Endodermal cell (in vitro differentiated cells): ENCODE results near the gene IYD. TPM values are rescaled to one million over a fixed set of nuclear protein-coding genes. Genes with fewer than 3 reads are reported as not detected.

ENCODE experiments used
- DNase-seq: peaks from one replicate; pipeline ENCODE4 v3.0.0-alpha.2; 2017
- H3K27ac ChIP-seq: 2 replicates; pipeline ENCODE4 v1.5.1; 2013; ENCODE audit warnings: mild to moderate bottlenecking, low read depth, low read length, moderate library complexity
- H3K27me3 ChIP-seq: 2 replicates; pipeline ENCODE4 v1.6.1; 2013; ENCODE audit warnings: mild to moderate bottlenecking, low read length, moderate library complexity; ENCODE audit not compliant: insufficient read depth, control insufficient read depth, poor library complexity, severe bottlenecking
- H3K36me3 ChIP-seq: 2 replicates; pipeline ENCODE4 v1.7.0; 2013; ENCODE audit warnings: mild to moderate bottlenecking, low read length, moderate library complexity; ENCODE audit not compliant: control insufficient read depth, insufficient read depth
- H3K4me1 ChIP-seq: one replicate; pipeline ENCODE4 v1.7.0; 2013; ENCODE audit warnings: low read length; ENCODE audit not compliant: control insufficient read depth, insufficient read depth
- H3K4me3 ChIP-seq: 2 replicates; pipeline ENCODE4 v1.5.1; 2013; ENCODE audit warnings: mild to moderate bottlenecking, low read length, moderate library complexity
- H3K9ac ChIP-seq: 2 replicates; pipeline ENCODE4 v1.6.1; 2013; ENCODE audit warnings: mild to moderate bottlenecking, low read length, moderate library complexity; ENCODE audit not compliant: poor library complexity, severe bottlenecking; ENCODE audit errors: extremely low read depth
- H3K9me3 ChIP-seq: 2 replicates; pipeline ENCODE4 v1.6.1; 2013; ENCODE audit warnings: mild to moderate bottlenecking, low read length, moderate library complexity; ENCODE audit not compliant: control insufficient read depth
- H3K27ac Mint-ChIP-seq: 2 replicates; pipeline ENCODE4 v1.8.0; 2020; ENCODE audit warnings: mixed read lengths
- H3K27me3 Mint-ChIP-seq: 2 replicates; pipeline ENCODE4 v1.8.0; 2021; ENCODE audit warnings: mild to moderate bottlenecking, mixed read lengths; ENCODE audit not compliant: insufficient read depth
- H3K36me3 Mint-ChIP-seq: 2 replicates; pipeline ENCODE4 v1.8.0; 2020; ENCODE audit warnings: low read depth, mixed read lengths
- H3K4me1 Mint-ChIP-seq: 2 replicates; pipeline ENCODE4 v1.8.0; 2020; ENCODE audit warnings: mixed read lengths
- H3K4me3 Mint-ChIP-seq: 2 replicates; pipeline ENCODE4 v1.8.0; 2020; ENCODE audit warnings: mild to moderate bottlenecking, moderate library complexity, mixed read lengths
- H3K9me3 Mint-ChIP-seq: 2 replicates; pipeline ENCODE4 v1.8.0; 2020; ENCODE audit warnings: mild to moderate bottlenecking, mixed read lengths
- CTCF ChIP-seq: fragments of 200-600 bp; sonication (generic); conservative IDR thresholded peaks from 2 replicates; pipeline ENCODE4 v1.5.0; 2021; ENCODE audit warnings: antibody characterized with exemption, mild to moderate bottlenecking
- WGBS, 2 experiments: methylation state at CpG; one replicate each; pipeline versions ENCODE4 v1.1.5 to v1.1.7; 2013; ENCODE audit warnings: missing lambda C conversion rate in 2 of 2, mixed read lengths in 1 of 2; ENCODE audit not compliant: insufficient coverage in 1 of 2, insufficient read length in 1 of 2; 5-methylcytosine and 5-hydroxymethylcytosine counted together
- total RNA-seq, 2 donors: library from RNA; stranded (reverse); fragmentation: NEBNext Ultra II Directional in 1 of 2; extraction: Animal tissue kit (Norgen Biotek cat#: 25700) in 1 of 2; gene quantifications; 2 replicates in 1 of 2; 3 replicates in 1 of 2; pipeline ENCODE4 v1.2.1, GENCODE V29; 2021

The IYD gene
- total RNA-seq, 2 donors from 2014 or later, result not detected

- Histone ChIP-seq H3K9ac (no peak overlapping the region), H3K4me1 (no peaks in the 10 kb centered on the region), H3K27ac (no peak overlapping the region), H3K9me3 (no peaks in the 10 kb centered on the region), H3K36me3 (no peaks in the 10 kb centered on the region), H3K4me3 (no peak overlapping the region), H3K27me3 (no peaks in the 10 kb centered on the region)
- Mint-ChIP-seq H3K36me3 (no peaks in the 10 kb centered on the region), H3K27ac (no peak overlapping the region), H3K9me3 (no peaks in the 10 kb centered on the region), H3K4me3 (no peak overlapping the region), H3K27me3 (no peaks in the 10 kb centered on the region), H3K4me1 (no peaks in the 10 kb centered on the region)
- no peak for DNase-seq
- no peak for TF ChIP-seq CTCF
Observed at GRCh38 chr6:150331344-150331743, 37.5 kb upstream of the IYD start.

GRCh38 chr6:150332939-150333584 is 35.8 kb upstream of the IYD start:
- Mint-ChIP-seq H3K9me3 (no peaks in the 10 kb centered on the region), H3K27ac (no peak overlapping the region), H3K27me3 (no peaks in the 10 kb centered on the region), H3K4me3 (no peak overlapping the region), H3K36me3 (no peaks in the 10 kb centered on the region), H3K4me1 (no peaks in the 10 kb centered on the region)
- H3K27ac ChIP-seq, result no peak overlapping the region
- H3K4me3 ChIP-seq, result no peak overlapping the region
- H3K9me3 ChIP-seq, result no peaks in the 10 kb centered on the region
- no peak for DNase-seq
- no peak overlapping the region for H3K9ac ChIP-seq
- H3K4me1 ChIP-seq, result no peaks in the 10 kb centered on the region
- no peaks in the 10 kb centered on the region for H3K27me3 ChIP-seq
- TF ChIP-seq CTCF, result no peak
- H3K36me3 ChIP-seq, result no peaks in the 10 kb centered on the region
- WGBS, 2 experiments, result 93 to 97% methylated on average over 18 to 21 of the region's 21 CpGs

GRCh38 chr6:150333585-150333941 is 35.2 kb upstream of the IYD start:
- no peak for TF ChIP-seq CTCF
- WGBS, 2 experiments, result 93 to 100% methylated on average over 2 of the region's 2 CpGs
- no peaks in the 10 kb centered on the region for H3K4me1 Mint-ChIP-seq

More at GRCh38 chr6:150333585-150333941, 35.2 kb upstream of the IYD start:
- no peak overlapping the region for H3K27ac Mint-ChIP-seq
- DNase-seq, result no peak
- H3K9me3 Mint-ChIP-seq, result no peaks in the 10 kb centered on the region
- Histone ChIP-seq H3K4me3 (no peak overlapping the region), H3K27ac (no peak overlapping the region), H3K36me3 (no peaks in the 10 kb centered on the region), H3K9me3 (no peaks in the 10 kb centered on the region), H3K4me1 (no peaks in the 10 kb centered on the region), H3K9ac (no peak overlapping the region), H3K27me3 (no peaks in the 10 kb centered on the region)
- no peak overlapping the region for H3K4me3 Mint-ChIP-seq
- no peaks in the 10 kb centered on the region for H3K27me3 Mint-ChIP-seq
- H3K36me3 Mint-ChIP-seq, result no peaks in the 10 kb centered on the region
